Measurements from ENCODE around the gene MED20. TPM values are rescaled to one million over a fixed set of nuclear protein-coding genes. Genes with fewer than 3 reads are reported as not detected.

Gene MED20
- total RNA-seq, 2 experiments from 2014 or later: 23.4 to 28.0 TPM

DNA sequence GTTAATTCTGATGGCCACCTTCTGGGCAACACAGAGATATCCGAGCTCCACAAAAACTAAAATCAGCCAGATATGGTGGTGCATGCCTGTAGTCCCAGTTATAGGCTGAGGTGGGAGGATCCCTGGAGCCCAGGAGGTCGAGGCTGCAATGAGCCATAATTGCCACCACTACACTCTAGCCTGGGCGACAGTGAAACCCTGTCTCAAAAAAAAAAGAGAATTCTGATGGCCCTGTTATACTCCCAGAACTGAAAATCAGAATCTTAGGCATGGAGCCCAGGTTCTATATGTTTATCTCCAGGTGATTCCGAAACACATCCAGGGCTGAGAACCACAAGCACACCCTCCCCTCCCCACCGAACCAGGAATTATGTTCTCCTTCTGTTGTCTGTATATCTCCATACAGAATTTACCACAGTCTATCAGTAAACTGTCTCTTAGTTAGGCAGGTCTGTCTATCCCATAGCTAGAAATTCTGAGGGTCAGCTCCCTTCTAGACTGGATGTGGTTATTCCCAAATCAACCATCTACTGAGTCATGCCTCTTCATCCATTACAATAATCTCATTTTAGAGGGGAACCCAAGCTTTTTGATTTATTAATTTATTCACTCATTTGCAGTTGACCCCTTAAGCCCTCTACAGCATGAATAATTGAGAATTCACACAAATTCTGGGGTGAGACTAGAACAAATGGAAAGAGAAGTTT lies 45.4 kb upstream of the MED20 start:
- no peaks in the 10 kb centered on the region for H3K27me3 Mint-ChIP-seq
- ChIA-PET CTCF (interaction anchor here (1.0 to 5.0 kb wide), 5 partner anchors 10 to 76 kb away, joined by 3 to 53 read pairs (median 3); no protein-coding TSS in a partner anchor), POLR2A (interaction anchor here (0.8 to 2.4 kb wide), 7 partner anchors 8 to 81 kb away, joined by 3 to 6 read pairs (median 4); no protein-coding TSS in a partner anchor)
- no peaks in the 10 kb centered on the region for H3K9me3 Mint-ChIP-seq
- intact Hi-C loops (cut with micrococcal nuclease): no loop called here
- peaks cover 87% of the 10 kb centered on the region for H3K4me1 Mint-ChIP-seq (ENCODE audit: low read depth)
- TF ChIP-seq, protein P1, sequence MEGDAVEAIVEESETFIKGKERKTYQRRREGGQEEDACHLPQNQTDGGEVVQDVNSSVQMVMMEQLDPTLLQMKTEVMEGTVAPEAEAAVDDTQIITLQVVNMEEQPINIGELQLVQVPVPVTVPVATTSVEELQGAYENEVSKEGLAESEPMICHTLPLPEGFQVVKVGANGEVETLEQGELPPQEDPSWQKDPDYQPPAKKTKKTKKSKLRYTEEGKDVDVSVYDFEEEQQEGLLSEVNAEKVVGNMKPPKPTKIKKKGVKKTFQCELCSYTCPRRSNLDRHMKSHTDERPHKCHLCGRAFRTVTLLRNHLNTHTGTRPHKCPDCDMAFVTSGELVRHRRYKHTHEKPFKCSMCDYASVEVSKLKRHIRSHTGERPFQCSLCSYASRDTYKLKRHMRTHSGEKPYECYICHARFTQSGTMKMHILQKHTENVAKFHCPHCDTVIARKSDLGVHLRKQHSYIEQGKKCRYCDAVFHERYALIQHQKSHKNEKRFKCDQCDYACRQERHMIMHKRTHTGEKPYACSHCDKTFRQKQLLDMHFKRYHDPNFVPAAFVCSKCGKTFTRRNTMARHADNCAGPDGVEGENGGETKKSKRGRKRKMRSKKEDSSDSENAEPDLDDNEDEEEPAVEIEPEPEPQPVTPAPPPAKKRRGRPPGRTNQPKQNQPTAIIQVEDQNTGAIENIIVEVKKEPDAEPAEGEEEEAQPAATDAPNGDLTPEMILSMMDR (IDR thresholded peaks at IDR 0.05): no peak
- DNase-seq (no peak), ATAC-seq (no peak)
- peaks cover 18% of the 10 kb centered on the region for H3K36me3 Mint-ChIP-seq (ENCODE audit: low read depth)
- H3K4me3 Mint-ChIP-seq: no peak overlapping the region
- peak overlapping the region; percentile 60 for H3K27ac Mint-ChIP-seq

DNA sequence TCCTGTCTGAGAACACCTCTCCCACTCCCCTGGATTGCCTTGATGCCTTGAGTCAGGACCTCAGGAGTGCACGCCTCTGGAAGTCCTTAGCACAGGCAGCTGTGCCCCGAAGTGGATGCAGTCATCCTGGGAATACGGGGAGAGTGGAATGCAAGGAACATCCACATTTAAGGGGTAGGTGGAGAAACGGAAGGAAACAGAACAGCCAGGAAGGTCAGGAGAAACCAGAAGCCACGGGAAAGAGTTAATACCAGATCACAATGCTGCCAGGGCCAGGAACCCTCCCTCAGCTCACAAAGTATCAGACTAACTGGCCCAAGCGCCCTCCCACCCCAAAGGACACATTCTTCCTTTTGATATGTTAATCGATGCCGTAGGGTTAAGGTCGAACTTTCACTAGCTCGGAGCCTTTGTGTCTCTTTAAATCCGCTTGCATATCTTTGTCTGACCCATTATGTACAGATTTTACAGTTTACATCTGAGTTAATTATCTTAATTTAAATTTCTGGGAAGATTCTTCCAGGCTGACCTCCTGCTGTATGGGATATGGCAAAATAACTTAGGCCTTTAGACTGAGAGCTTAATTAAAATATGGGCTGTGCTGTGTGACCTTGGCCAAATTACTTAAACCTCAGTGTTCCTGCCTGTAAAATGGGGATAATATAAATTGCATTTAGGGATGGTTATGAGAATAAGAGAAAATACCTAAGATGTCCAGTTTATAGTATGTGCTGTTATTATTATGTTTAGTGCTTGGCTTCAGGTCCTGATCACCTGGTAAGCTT lies 44.7 kb upstream of the MED20 start:
- ChIA-PET POLR2A (interaction anchor here (0.8 to 3.3 kb wide), 7 partner anchors 9 to 82 kb away, joined by 3 to 16 read pairs (median 4); no protein-coding TSS in a partner anchor), CTCF (interaction anchor here (1.0 to 5.0 kb wide), 4 partner anchors 11 to 77 kb away, joined by 3 to 53 read pairs (median 3); no protein-coding TSS in a partner anchor)
- Mint-ChIP-seq H3K4me3 (no peak overlapping the region), H3K36me3 (ENCODE audit: low read depth) (peaks cover 16% of the 10 kb centered on the region), H3K4me1 (ENCODE audit: low read depth) (peaks cover 85% of the 10 kb centered on the region), H3K27ac (peak overlapping the region; percentile 60), H3K27me3 (no peaks in the 10 kb centered on the region), H3K9me3 (no peaks in the 10 kb centered on the region)
- intact Hi-C loops (cut with micrococcal nuclease): no loop called here
- no peak for ATAC-seq
- DNase-seq: no peak
- TF ChIP-seq, protein P1 (IDR thresholded peaks at IDR 0.05): no peak

DNA sequence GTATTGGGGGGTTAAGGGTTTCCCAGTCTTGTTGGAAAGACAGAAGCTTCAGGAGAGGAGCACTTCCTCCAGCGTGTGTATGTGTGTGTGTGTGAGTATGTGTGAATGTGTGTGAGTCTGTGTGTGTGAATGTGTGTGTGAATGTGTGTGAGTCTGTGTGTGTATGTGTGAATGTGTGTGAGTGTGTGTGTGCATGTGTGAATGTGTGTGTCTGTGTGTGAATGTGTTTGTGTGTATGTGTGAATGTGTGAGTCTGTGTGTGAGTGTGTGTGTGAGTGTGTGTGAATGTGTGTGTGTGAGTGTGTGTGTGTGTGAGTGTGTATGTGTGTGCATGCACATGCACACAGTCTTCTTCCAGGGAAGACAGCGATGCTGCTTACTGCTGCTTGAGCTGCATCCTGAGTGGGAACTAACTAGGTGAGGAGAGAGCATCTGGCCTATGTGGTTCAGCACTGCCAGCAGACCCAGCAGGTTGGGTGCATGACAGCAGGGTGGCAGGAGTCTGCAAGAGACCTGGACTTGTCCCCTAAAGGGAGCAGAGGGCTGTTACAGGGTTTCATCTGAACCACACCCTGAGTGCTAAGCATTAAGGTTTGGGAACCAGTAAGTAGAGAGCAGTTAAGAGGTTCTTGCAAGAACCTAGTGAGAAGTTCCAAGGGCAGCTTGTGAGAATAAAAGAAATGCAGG lies 43.4 kb upstream of the MED20 start:
- ChIA-PET CTCF (interaction anchor here (0.8 to 5.0 kb wide), 7 partner anchors 9 to 85 kb away, joined by 3 to 53 read pairs (median 4); partner anchors contain the start of gene CCND3), POLR2A (interaction anchor here (0.7 to 3.3 kb wide), 10 partner anchors 9 to 80 kb away, joined by 3 to 16 read pairs (median 6); no protein-coding TSS in a partner anchor)
- TF ChIP-seq, protein P1 (IDR thresholded peaks at IDR 0.05): no peak
- Mint-ChIP-seq H3K9me3 (no peaks in the 10 kb centered on the region), H3K4me1 (ENCODE audit: low read depth) (peaks cover 85% of the 10 kb centered on the region), H3K36me3 (ENCODE audit: low read depth) (peaks cover 21% of the 10 kb centered on the region), H3K27ac (peak overlapping the region; percentile 66), H3K27me3 (no peaks in the 10 kb centered on the region), H3K4me3 (no peak overlapping the region)
- ATAC-seq: peak; percentile 50
- intact Hi-C loops (cut with micrococcal nuclease): no loop called here
- DNase-seq: peak; percentile 56

DNA sequence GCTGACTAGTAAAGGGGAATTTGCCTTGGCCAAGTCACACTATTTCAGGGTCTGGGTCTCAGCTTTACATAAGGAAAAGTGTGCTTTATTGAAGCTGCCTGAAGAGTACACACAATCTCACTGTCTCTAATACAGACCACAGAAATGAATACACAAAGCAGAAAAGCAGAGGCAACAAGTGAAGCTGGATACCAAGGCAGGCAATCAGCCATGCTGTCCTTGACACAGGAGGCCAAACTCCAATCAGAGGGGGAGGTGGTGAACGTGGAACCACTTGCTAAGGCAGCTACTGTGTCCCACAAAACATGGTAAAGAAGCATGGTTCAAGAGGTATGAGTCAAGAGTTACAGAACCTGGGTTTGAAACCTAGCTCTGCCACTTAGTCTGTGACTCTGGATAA lies 42.4 kb upstream of the MED20 start:
- intact Hi-C loops (cut with micrococcal nuclease): no loop called here
- peak; percentile 39 for DNase-seq
- Mint-ChIP-seq H3K9me3 (peaks cover 3% of the 10 kb centered on the region), H3K4me1 (ENCODE audit: low read depth) (peaks cover 87% of the 10 kb centered on the region), H3K36me3 (ENCODE audit: low read depth) (peaks cover 30% of the 10 kb centered on the region), H3K27me3 (no peaks in the 10 kb centered on the region), H3K27ac (peak overlapping the region; percentile 66), H3K4me3 (no peak overlapping the region)
- TF ChIP-seq, protein P1 (IDR thresholded peaks at IDR 0.05): no peak
- CTCF ChIA-PET: interaction anchor here (0.6 to 5.0 kb wide), 6 partner anchors 10 to 79 kb away, joined by 3 to 53 read pairs (median 6); partner anchors contain the start of gene CCND3
- ATAC-seq: peak; percentile 18
- POLR2A ChIA-PET: interaction anchor here (0.7 to 3.3 kb wide), 14 partner anchors 10 to 87 kb away, joined by 3 to 16 read pairs (median 5); partner anchors contain the start of genes CCND3 and TAF8
